NT2/D1 (cell line): ENCODE results near the gene ALG12.
A peak's percentile ranks its signal among the peaks of the same experiment; 100 is the strongest.

ENCODE experiments used
- DNase-seq: peaks from one replicate; pipeline ENCODE4 v3.0.0-alpha.2; 2011; ENCODE audit warnings: low read depth, low spot score
- H3K27me3 ChIP-seq: 2 replicates; pipeline ENCODE4 v1.6.0; 2011; ENCODE audit warnings: mild to moderate bottlenecking; ENCODE audit not compliant: insufficient read length, insufficient read depth
- H3K36me3 ChIP-seq: 2 replicates; pipeline ENCODE4 v1.6.1; 2011; ENCODE audit warnings: mild to moderate bottlenecking, low read length, mixed read lengths; ENCODE audit not compliant: insufficient read depth, insufficient read length
- H3K4me1 ChIP-seq: 2 replicates; pipeline ENCODE4 v1.5.1; 2011; ENCODE audit not compliant: insufficient read depth, insufficient read length
- H3K4me3 ChIP-seq: 2 replicates; pipeline ENCODE4 v1.5.1; 2011; ENCODE audit warnings: low read depth; ENCODE audit not compliant: insufficient read length
- H3K9ac ChIP-seq: 2 replicates; pipeline ENCODE4 v1.6.0; 2011; ENCODE audit warnings: low read depth; ENCODE audit not compliant: insufficient read length
- H3K9me3 ChIP-seq: 2 replicates; pipeline ENCODE4 v1.5.1; 2011; ENCODE audit warnings: mild to moderate bottlenecking, low read length; ENCODE audit not compliant: insufficient read depth
- SUZ12 ChIP-seq: IDR thresholded peaks from 2 replicates; pipeline ENCODE4 v1.6.1; 2011; ENCODE audit not compliant: insufficient read length, insufficient read depth; ENCODE audit errors: extremely low read depth
- YY1 ChIP-seq: IDR thresholded peaks from 2 replicates; pipeline ENCODE4 v1.6.1; 2011; ENCODE audit not compliant: insufficient read length, insufficient read depth
- ZNF274 ChIP-seq: IDR thresholded peaks from 2 replicates; pipeline ENCODE4 v1.6.1; 2011; ENCODE audit warnings: mild to moderate bottlenecking, low read depth, low read length

The ALG12 gene

DNA sequence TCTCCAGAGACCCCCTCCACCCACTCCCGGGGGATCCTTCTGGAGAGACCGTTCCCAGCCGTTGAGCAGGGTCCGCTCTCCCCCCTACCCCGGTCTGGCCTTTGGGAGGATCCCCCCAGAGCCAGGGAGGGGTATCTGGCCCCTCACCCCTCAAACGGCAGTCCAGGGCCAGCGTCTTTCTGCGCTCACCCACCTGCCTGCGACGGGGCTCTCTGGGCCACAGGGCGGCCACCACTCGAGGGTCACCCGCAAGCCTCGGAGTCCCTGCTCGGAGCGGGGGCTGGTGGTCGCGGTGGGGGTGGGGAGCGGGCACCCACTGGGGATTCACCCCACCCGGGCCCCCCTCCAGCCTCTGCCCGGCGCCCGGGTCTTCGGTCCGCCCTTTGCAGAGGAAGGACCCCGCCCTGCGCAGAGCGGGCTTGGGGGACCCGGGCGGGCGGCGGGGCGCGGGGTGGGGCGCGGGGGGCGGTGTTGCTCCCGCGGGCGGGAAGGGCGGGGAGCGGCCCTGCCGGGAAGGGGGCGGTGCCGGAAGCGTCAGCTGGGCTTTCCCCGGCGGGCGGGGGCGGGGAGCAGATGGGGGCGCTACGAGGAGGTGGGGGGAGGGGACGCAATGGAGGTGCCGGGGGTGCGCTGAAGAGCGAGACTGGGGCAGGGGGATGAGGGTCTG lies 16.8 kb upstream of the ALG12 start:
- no peaks in the 10 kb centered on the region for H3K9me3 ChIP-seq
- peaks cover 8% of the 10 kb centered on the region for H3K27me3 ChIP-seq
- peak overlapping the region; percentile 72 for H3K9ac ChIP-seq
- H3K36me3 ChIP-seq, result no peaks in the 10 kb centered on the region
- peak overlapping the region; percentile 36 for H3K4me3 ChIP-seq
- peaks cover 19% of the 10 kb centered on the region for H3K4me1 ChIP-seq
- DNase-seq, result no peak
- no peak for TF ChIP-seq ZNF274
- TF ChIP-seq YY1, result no peak

GRCh38 chr22:49934160-49934890 lies 16.1 kb upstream of the ALG12 start:
- TF ChIP-seq ZNF274, result no peak
- TF ChIP-seq YY1, result no peak
- no peak for TF ChIP-seq SUZ12
- DNase-seq, result no peak
- H3K36me3 ChIP-seq, result no peaks in the 10 kb centered on the region
- peak overlapping the region; percentile 72 for H3K9ac ChIP-seq
- peaks cover 18% of the 10 kb centered on the region for H3K4me1 ChIP-seq
- peaks cover 13% of the 10 kb centered on the region for H3K27me3 ChIP-seq
- no peaks in the 10 kb centered on the region for H3K9me3 ChIP-seq
- H3K4me3 ChIP-seq, result peak overlapping the region; percentile 36

DNA sequence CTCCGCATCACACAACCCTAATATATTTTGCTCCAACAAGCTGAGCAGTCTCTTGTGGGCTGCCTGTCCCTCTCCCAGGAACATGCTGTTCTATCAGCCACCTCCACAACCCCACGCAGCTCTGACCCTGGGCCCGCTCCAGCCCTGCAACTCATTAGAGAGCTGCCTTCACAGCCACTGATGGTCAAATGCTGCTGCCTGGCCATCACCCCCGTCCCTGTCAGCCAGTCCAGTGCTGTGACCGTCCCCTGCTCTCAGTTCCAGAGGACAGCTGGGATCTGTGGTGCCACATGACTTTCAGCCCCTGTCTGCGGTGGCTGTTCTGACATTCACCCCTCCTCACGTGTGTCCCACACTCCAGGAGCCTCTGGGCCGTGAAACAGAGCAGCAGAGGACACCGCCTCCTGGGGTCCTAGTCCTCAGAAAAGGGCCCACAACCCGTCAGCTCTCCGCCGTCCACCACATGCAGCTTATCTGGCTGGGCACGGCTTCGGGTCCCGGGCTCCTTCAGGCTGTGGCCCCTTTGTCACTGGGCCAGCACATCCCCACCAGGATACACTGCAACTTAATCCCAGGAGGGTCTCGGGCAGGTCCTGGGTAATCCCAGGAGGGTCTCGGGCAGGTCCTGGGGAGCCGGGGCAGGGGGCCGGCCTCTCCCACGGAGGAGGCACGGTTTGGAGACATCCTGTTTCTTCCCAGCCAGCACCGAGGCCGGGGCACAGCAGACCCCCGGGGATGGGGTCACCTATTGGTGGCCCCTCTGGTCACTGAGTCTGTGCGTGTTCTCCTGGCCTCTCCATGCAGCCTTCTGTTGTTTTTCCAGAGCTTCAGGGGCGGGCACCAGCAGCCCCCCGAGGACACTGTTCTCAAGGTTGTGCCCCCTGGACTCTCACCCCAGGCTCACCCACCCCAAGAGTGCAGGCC lies 15.3 kb upstream of the ALG12 start:
- Histone ChIP-seq H3K36me3 (no peaks in the 10 kb centered on the region), H3K9me3 (no peaks in the 10 kb centered on the region), H3K4me3 (no peak overlapping the region), H3K4me1 (peaks cover 18% of the 10 kb centered on the region), H3K9ac (peak overlapping the region; percentile 42), H3K27me3 (peaks cover 13% of the 10 kb centered on the region)
- DNase-seq, result no peak
- TF ChIP-seq YY1, result no peak
- no peak for TF ChIP-seq ZNF274
- TF ChIP-seq SUZ12, result no peak

- peaks cover 9% of the 10 kb centered on the region for H3K4me1 ChIP-seq
Observed at GRCh38 chr22:49930596-49931412, 12.6 kb upstream of the ALG12 start.

GRCh38 chr22:49929994-49930575 lies 11.8 kb upstream of the ALG12 start:
- Histone ChIP-seq H3K27me3 (peaks cover 13% of the 10 kb centered on the region), H3K4me3 (no peak overlapping the region), H3K4me1 (peaks cover 9% of the 10 kb centered on the region), H3K36me3 (peaks cover 12% of the 10 kb centered on the region), H3K9ac (no peak overlapping the region), H3K9me3 (no peaks in the 10 kb centered on the region)
- TF ChIP-seq SUZ12 (no peak), ZNF274 (no peak), YY1 (no peak)
- DNase-seq, result no peak

More at GRCh38 chr22:49930596-49931412, 12.6 kb upstream of the ALG12 start:
- H3K9ac ChIP-seq, result no peak overlapping the region
- peaks cover 6% of the 10 kb centered on the region for H3K36me3 ChIP-seq
- H3K27me3 ChIP-seq, result peaks cover 13% of the 10 kb centered on the region
- DNase-seq, result no peak
- H3K9me3 ChIP-seq, result no peaks in the 10 kb centered on the region
- TF ChIP-seq SUZ12, result no peak
- TF ChIP-seq ZNF274, result no peak
- TF ChIP-seq YY1, result no peak
- H3K4me3 ChIP-seq, result no peak overlapping the region

DNA sequence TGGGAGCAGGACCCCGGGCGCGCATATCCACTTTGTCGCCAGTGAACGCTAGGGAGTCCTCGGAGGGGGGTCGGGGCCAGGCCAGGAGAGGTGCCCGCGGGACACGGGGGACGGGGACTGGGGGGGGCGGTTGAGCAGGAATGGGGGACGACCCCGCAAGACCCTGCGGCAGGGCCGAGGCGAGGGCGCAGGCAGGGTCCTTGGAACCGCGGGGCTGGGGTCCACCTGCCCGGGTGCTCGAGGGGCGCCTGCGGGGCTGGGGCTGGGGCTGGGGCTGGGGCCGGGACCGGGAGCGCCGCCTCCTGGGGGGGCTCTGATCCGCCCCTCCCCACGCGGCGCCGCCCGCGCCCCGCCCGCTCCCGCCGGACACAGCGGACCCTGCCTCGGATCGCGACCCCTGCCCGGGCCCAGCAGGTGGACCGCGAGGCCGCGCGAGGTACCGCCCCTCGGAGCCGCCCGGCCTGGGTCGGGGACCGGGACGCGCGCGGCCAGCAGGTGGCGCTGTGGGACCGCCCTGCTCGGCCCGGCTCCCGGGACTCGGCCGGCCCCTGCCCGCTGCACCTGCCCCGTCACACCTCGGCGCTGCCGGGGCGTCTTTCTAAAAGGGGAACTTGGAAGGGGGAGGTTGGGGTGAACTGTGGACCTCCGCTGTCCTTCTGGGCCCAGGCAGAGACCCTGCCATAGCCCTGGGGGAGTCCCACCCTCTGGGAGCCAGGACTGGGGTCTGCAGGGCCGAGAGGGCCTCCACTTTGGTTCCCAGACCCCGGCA lies 11.2 kb upstream of the ALG12 start:
- Histone ChIP-seq H3K36me3 (peaks cover 14% of the 10 kb centered on the region), H3K27me3 (peaks cover 13% of the 10 kb centered on the region), H3K4me3 (no peak overlapping the region), H3K9ac (no peak overlapping the region), H3K9me3 (no peaks in the 10 kb centered on the region), H3K4me1 (peaks cover 9% of the 10 kb centered on the region)
- TF ChIP-seq SUZ12 (no peak), YY1 (no peak), ZNF274 (no peak)
- DNase-seq, result no peak
